Natural killer cell (primary cell): ENCODE data around the gene EXD3. TPM values are rescaled to one million over a fixed set of nuclear protein-coding genes. Genes with fewer than 3 reads are reported as not detected.

Experiments used
- ATAC-seq, 3 donors: fragments of 150-1000 bp in 2 of 3; fragments of 200-7000 bp in 1 of 3; cut with Tn5 transposase; 1 replicate in 1 of 3; 2 replicates in 2 of 3; pipeline ENCODE4 v1.10.0; 2021; ENCODE audit warnings: mild to moderate bottlenecking in 2 of 3, moderate library complexity in 2 of 3
- DNase-seq, 2 donors: peaks; one replicate each; pipeline versions ENCODE4 v3.0.0 to v3.0.0-alpha.2; 2013 to 2021; ENCODE audit warnings: mixed read lengths in 1 of 2
- H3K27ac ChIP-seq: one replicate; pipeline ENCODE4 v1.5.1; 2013; ENCODE audit warnings: mild to moderate bottlenecking, low read length
- H3K27me3 ChIP-seq: one replicate; pipeline ENCODE4 v1.6.1; 2013; ENCODE audit warnings: low read length; ENCODE audit not compliant: control insufficient read depth, insufficient read depth
- H3K36me3 ChIP-seq: one replicate; pipeline ENCODE4 v1.6.1; 2013; ENCODE audit warnings: low read length; ENCODE audit not compliant: control insufficient read depth, insufficient read depth
- H3K4me1 ChIP-seq: one replicate; pipeline ENCODE4 v1.6.1; 2013; ENCODE audit warnings: low read length; ENCODE audit not compliant: control insufficient read depth, insufficient read depth
- H3K4me3 ChIP-seq: one replicate; pipeline ENCODE4 v1.5.1; 2013; ENCODE audit warnings: low read length
- H3K9me3 ChIP-seq: one replicate; pipeline ENCODE4 v1.6.1; 2013; ENCODE audit warnings: low read length; ENCODE audit not compliant: control insufficient read depth, insufficient read depth
- H3K27ac Mint-ChIP-seq, 2 donors: one replicate each; pipeline ENCODE4 v1.8.0; 2022; ENCODE audit warnings: mild to moderate bottlenecking in 2 of 2, mixed read lengths in 2 of 2, moderate library complexity in 1 of 2
- H3K27me3 Mint-ChIP-seq, 2 donors: one replicate each; pipeline ENCODE4 v1.8.0; 2022; ENCODE audit warnings: low read depth in 2 of 2, mixed read lengths in 2 of 2
- H3K36me3 Mint-ChIP-seq: one replicate; pipeline ENCODE4 v1.8.0; 2022; ENCODE audit warnings: mixed read lengths
- H3K4me1 Mint-ChIP-seq, 2 donors: one replicate each; pipeline ENCODE4 v1.8.0; 2022; ENCODE audit warnings: mixed read lengths in 2 of 2
- H3K4me3 Mint-ChIP-seq: one replicate; pipeline ENCODE4 v1.8.0; 2022; ENCODE audit warnings: mild to moderate bottlenecking, moderate library complexity, mixed read lengths
- H3K9me3 Mint-ChIP-seq, 2 donors: one replicate each; pipeline ENCODE4 v1.8.0; 2022; ENCODE audit warnings: mixed read lengths in 2 of 2
- WGBS: methylation state at CpG from one replicate; pipeline ENCODE4 v1.1.7; 2013; ENCODE audit warnings: missing lambda C conversion rate; ENCODE audit not compliant: insufficient coverage; 5-methylcytosine and 5-hydroxymethylcytosine counted together
- intact Hi-C: fragments of 100-400 bp; cut with micrococcal nuclease; formaldehyde crosslinking; loops from one replicate; pipeline ENCODE4 v1.14.2; 2022
- total RNA-seq, 4 donors: library from RNA; stranded (reverse); fragments of 120-200 nt in 1 of 4; gene quantifications; one replicate each; pipeline versions ENCODE4 v1.2.3 to v1.2.4, GENCODE V29; 2013 to 2022
- TF ChIP-seq, protein P1 (sequence below): fragments of 200-600 bp; IDR thresholded peaks from one replicate; pipeline ENCODE4 v1.8.0; 2022; ENCODE audit warnings: antibody characterized with exemption

The EXD3 gene
- total RNA-seq, 3 donors from 2014 or later (not counting 1 experiment from before 2014, with no cell fraction given): 28.0 to 35.3 (median 29.6) TPM

DNA sequence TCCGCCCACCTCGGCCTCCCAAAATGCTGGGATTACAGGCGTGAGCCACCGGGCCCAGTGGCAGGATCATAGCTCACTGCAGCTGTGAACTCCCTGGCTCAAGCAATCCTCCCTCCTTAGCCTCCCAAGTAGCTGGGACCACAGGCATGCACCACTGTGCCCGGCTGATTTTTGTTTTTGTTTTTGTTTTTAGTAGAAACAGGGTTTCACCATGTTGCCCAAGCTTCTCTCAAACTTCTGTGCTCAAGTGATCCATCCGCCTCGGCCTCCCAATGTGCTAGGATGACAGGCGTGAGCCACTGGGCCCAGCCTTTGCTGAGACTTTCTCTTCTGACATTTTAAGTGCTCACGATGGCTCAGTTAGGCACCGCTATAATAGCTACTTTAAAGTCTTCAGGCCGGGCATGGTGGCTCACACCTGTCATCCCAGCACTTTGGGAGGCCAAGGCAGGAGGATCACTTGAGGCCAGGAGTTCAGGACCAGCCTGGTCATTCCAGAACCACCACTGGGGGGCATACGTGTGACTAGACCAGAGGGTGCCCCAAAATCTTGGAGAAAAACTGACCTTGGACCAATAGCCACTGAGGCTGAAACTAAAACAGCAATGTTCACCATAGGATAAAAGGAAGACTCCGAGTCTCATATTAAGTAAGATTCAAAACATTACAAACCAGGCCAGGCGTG is 21.3 kb upstream of the EXD3 start:
- WGBS: 85% methylated on average over 14 of the region's 14 CpGs
- no peaks in the 10 kb centered on the region for H3K9me3 ChIP-seq
- no peaks in the 10 kb centered on the region for H3K9me3 Mint-ChIP-seq
- H3K4me1 ChIP-seq: peaks cover 27% of the 10 kb centered on the region
- TF ChIP-seq, protein P1, sequence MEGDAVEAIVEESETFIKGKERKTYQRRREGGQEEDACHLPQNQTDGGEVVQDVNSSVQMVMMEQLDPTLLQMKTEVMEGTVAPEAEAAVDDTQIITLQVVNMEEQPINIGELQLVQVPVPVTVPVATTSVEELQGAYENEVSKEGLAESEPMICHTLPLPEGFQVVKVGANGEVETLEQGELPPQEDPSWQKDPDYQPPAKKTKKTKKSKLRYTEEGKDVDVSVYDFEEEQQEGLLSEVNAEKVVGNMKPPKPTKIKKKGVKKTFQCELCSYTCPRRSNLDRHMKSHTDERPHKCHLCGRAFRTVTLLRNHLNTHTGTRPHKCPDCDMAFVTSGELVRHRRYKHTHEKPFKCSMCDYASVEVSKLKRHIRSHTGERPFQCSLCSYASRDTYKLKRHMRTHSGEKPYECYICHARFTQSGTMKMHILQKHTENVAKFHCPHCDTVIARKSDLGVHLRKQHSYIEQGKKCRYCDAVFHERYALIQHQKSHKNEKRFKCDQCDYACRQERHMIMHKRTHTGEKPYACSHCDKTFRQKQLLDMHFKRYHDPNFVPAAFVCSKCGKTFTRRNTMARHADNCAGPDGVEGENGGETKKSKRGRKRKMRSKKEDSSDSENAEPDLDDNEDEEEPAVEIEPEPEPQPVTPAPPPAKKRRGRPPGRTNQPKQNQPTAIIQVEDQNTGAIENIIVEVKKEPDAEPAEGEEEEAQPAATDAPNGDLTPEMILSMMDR: no peak
- H3K4me3 ChIP-seq: no peak overlapping the region
- H3K4me3 Mint-ChIP-seq: no peak overlapping the region
- no peak for ATAC-seq
- no peaks in the 10 kb centered on the region for H3K36me3 Mint-ChIP-seq
- no peak overlapping the region for H3K27ac Mint-ChIP-seq
- H3K4me1 Mint-ChIP-seq: peaks cover 16 to 21% of the 10 kb centered on the region in 2 donors
- peaks cover 7 to 10% of the 10 kb centered on the region in 2 donors for H3K27me3 Mint-ChIP-seq
- peaks cover 6% of the 10 kb centered on the region for H3K27me3 ChIP-seq
- intact Hi-C loops: no loop called here
- H3K27ac ChIP-seq: no peak overlapping the region
- no peak for DNase-seq
- no peaks in the 10 kb centered on the region for H3K36me3 ChIP-seq

DNA sequence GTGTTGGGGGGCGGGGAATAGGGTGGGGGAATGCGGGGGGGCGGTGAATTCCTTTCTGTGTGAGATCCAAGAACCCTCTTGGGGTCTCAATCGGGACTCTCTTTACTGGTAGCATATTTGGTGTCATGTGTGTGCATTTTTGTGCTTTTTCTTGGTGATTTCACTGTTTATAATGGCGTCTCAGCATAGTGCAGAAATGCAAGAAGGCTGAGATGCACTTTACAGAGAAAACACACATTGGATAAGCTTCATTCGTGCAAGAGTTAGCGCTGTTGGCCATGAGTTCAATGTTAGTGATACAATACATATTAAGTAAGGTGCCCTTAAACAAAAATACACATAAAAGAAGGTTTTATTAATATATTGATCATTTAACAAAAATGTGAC is 19.0 kb upstream of the EXD3 start:
- 15% methylated on average over 5 of the region's 7 CpGs for WGBS
- Mint-ChIP-seq H3K27me3 (peaks cover 7 to 8% of the 10 kb centered on the region in 2 donors), H3K4me3 (peak overlapping the region; percentile 85), H3K36me3 (no peaks in the 10 kb centered on the region), H3K4me1 (peaks cover 16 to 17% of the 10 kb centered on the region in 2 donors), H3K27ac (peak overlapping the region in 1 of 2 donors; percentile 14), H3K9me3 (no peaks in the 10 kb centered on the region)
- Histone ChIP-seq H3K4me1 (peaks cover 21% of the 10 kb centered on the region), H3K9me3 (no peaks in the 10 kb centered on the region), H3K27ac (no peak overlapping the region), H3K27me3 (peaks cover 6% of the 10 kb centered on the region), H3K4me3 (no peak overlapping the region), H3K36me3 (no peaks in the 10 kb centered on the region)
- no peak for ATAC-seq
- intact Hi-C loops: no loop called here
- no peak for DNase-seq
- TF ChIP-seq, protein P1: no peak

DNA sequence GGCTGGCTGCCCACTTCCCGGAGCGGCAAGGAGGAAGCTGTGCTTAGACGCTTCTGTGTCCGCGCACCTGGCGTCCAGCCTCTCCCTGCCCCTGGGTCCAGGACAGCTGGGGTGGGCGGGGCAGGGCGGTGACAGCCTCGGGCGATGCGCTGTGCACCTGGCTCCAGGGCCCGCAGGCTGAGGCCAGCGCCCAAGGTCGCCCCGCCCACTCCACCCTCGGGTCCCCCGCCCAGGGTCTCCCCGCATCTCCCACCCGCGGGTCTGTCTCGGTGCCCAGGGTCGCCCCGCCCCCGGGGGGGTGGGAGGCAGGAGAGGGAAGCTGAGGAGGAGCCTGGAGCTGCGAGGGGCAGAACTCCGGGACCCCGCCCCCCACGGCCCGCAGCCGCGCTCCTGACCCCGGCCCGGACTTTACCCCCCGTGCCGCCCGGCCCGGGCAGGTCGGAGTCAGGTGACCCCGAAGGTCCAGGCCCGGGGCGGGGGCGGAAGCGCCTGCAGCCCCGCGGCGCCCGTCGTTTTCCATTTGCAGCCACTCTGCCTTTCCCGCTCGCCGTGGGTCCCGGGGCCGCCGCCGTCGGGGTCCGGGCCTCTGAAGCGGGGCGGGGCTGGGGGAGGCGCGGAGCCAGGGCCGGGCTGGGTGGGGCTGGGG is 18.4 kb upstream of the EXD3 start, which contains the start of gene ENTPD8:
Gene ENTPD8, minus strand, starts transcription at position 69 of the 646 bp plus-strand sequence. CDS start 3,072 bp downstream, outside the sequence.
- H3K27ac Mint-ChIP-seq: peak within 1 kb of the TSS in 1 of 2 donors; percentile 14
- Histone ChIP-seq H3K9me3 (no peaks in the 10 kb centered on the region), H3K36me3 (no peaks in the 10 kb centered on the region), H3K27ac (no peak within 1 kb of the TSS), H3K4me1 (peaks cover 21% of the 10 kb centered on the region), H3K27me3 (peaks cover 6% of the 10 kb centered on the region), H3K4me3 (no peak within 1 kb of the TSS)
- H3K4me3 Mint-ChIP-seq: peak within 1 kb of the TSS; percentile 85
- TF ChIP-seq, protein P1: no peak
- intact Hi-C loops: no loop called here
- H3K9me3 Mint-ChIP-seq: no peaks in the 10 kb centered on the region
- H3K4me1 Mint-ChIP-seq: peaks cover 15 to 16% of the 10 kb centered on the region in 2 donors
- ATAC-seq (peak in 1 of 3 donors; percentile 21), DNase-seq (peak in 1 of 2 donors; percentile 30)
- WGBS: under 1% methylated on average over 51 of the region's 62 CpGs
- peaks cover 7% of the 10 kb centered on the region in 2 donors for H3K27me3 Mint-ChIP-seq
- no peaks in the 10 kb centered on the region for H3K36me3 Mint-ChIP-seq
